Mammary epithelial cell (primary cell): ENCODE results near the gene KRTAP10-9.
"Not testable (repeated sequence)": the region's sequence is repeated elsewhere in the genome, so short reads cannot be mapped to it uniquely, and the experiment has no call there.

Source experiments
- CTCF ChIP-seq, 2 donors: IDR thresholded peaks in 1 of 2; conservative IDR thresholded peaks in 1 of 2; 2 replicates each; pipeline ENCODE4 v1.5.1; 2011 to 2012; ENCODE audit warnings: inconsistent platforms in 2 of 2, low read length in 2 of 2, mild to moderate bottlenecking in 2 of 2, control low read depth in 1 of 2, low read depth in 1 of 2; ENCODE audit not compliant: insufficient read depth in 1 of 2; ENCODE audit errors: extremely low read depth in 1 of 2
- EZH2 ChIP-seq: IDR thresholded peaks from 2 replicates; pipeline ENCODE4 v1.6.1; 2012; ENCODE audit warnings: low read length, inconsistent platforms, borderline replicate concordance

- TF ChIP-seq CTCF (conservative IDR thresholded peaks at IDR 0.05 in 1 of 2, IDR thresholded peaks at IDR 0.05 in 1 of 2; ENCODE audit: extremely low read depth in 1 of 2, insufficient read depth in 1 of 2, low read depth in 1 of 2, low read length in 2 of 2); EZH2: not testable (repeated sequence)
These were observed 16.6 kb upstream of the KRTAP10-9 start for GRCh38 chr21:44610157-44610843.
